ENCODE data around the gene OASL.

OASL gene

GRCh38 chr12:121064116-121064515 is 25.1 kb upstream of the OASL start:
- TF ChIP-seq, protein P1, sequence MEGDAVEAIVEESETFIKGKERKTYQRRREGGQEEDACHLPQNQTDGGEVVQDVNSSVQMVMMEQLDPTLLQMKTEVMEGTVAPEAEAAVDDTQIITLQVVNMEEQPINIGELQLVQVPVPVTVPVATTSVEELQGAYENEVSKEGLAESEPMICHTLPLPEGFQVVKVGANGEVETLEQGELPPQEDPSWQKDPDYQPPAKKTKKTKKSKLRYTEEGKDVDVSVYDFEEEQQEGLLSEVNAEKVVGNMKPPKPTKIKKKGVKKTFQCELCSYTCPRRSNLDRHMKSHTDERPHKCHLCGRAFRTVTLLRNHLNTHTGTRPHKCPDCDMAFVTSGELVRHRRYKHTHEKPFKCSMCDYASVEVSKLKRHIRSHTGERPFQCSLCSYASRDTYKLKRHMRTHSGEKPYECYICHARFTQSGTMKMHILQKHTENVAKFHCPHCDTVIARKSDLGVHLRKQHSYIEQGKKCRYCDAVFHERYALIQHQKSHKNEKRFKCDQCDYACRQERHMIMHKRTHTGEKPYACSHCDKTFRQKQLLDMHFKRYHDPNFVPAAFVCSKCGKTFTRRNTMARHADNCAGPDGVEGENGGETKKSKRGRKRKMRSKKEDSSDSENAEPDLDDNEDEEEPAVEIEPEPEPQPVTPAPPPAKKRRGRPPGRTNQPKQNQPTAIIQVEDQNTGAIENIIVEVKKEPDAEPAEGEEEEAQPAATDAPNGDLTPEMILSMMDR (IDR thresholded peaks at IDR 0.05; ENCODE audit: extremely low read depth, missing control alignments), result no peak
- no peak for DNase-seq (ENCODE audit: low spot score)

DNA sequence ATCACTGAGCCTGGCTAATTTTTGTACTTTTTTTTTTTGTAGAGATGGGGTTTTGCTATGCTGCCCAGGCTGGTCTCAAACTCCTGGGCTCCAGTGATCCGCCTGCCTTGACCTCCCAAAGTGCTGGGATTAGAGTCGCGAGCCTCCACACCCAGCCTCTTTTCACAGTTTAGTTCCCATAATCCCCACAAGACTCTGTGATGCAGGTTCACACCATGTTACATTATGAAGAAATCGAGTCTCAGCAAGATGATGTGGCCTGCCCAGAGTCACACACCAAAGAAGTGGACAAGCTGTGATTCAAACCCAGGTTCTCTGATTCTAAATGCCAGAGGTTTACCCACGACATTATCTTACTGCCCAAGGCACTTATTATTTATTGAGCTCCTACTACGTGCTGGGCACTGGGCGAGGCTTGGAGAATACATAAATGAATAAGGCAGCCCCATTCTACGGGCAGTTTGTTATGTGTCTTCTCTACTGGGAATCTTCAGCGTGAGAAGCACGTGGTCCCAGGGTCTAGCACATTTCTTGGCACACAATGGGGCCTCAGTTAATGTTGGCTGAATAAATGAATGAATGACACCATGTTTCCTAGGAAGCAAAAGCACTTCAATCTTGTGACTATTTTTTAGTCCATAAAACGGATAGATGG is 23.5 kb upstream of the OASL start:
- DNase-seq (ENCODE audit: low spot score), result no peak
- TF ChIP-seq, protein P1 (IDR thresholded peaks at IDR 0.05; ENCODE audit: extremely low read depth, missing control alignments), result no peak

DNA sequence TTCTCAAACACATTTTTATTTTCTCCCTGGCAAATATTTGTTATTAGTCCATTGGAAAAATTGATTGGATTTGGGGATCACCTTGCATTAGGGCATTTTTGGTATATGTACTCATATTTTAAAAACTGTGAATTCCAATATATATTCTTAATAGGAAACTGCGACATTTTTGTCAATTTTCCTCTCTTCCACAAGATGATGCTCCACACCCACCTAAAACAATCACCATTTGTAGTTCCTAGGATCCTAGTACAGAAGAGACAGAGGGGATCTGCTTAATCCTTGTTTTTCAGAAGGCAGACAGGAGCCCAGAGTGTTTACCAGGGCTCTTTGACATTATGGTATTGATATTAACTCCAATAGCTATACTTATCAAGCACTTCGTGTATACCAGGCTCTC is 22.8 kb upstream of the OASL start:
- DNase-seq (ENCODE audit: low spot score), result no peak
- TF ChIP-seq, protein P1 (IDR thresholded peaks at IDR 0.05; ENCODE audit: extremely low read depth, missing control alignments), result no peak

DNA sequence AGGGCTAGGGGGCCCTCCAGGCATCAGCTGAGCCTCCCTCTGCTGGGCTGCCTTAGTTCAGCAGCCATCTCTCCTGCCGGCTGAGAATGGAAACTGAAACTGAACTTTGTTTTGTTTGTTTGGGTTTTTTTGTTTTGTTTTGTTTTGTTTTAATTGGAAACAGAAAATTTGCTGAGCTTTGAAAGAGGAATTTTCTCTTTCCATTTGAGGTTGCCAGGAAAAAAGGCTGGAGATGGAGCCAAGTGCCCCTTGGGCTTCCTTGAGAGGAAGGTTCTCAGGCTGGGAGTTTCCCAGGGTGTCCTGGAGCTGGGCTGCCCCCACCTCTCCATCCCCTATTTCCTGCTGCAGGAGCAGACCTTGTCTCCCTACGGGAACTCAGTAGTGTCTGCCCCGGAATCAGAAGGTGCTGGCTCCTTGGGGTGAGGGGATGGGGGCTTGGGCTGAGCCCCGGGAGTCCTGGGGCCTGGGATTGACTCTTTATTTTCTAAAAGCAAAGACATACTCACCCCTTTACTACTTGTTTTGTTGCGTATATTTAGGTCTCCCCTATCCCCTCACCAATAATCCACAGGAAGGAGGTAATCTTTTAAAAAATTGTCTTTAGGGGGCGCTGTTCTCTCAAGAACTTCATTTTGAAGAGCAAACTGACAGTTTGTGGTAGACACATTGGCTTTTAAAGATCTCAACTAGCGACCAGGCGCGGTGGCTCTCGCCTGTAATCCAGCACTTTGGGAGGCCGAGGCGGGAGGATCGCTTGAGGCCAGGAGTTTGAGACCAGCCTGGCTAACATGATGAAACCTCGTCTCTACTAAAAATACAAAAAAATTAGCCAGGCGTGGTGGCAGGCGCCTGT is 21.3 kb upstream of the OASL start:
- peak; percentile 75 for DNase-seq (ENCODE audit: low spot score)
- TF ChIP-seq, protein P1 (IDR thresholded peaks at IDR 0.05; ENCODE audit: extremely low read depth, missing control alignments), result peak; percentile 19

DNA sequence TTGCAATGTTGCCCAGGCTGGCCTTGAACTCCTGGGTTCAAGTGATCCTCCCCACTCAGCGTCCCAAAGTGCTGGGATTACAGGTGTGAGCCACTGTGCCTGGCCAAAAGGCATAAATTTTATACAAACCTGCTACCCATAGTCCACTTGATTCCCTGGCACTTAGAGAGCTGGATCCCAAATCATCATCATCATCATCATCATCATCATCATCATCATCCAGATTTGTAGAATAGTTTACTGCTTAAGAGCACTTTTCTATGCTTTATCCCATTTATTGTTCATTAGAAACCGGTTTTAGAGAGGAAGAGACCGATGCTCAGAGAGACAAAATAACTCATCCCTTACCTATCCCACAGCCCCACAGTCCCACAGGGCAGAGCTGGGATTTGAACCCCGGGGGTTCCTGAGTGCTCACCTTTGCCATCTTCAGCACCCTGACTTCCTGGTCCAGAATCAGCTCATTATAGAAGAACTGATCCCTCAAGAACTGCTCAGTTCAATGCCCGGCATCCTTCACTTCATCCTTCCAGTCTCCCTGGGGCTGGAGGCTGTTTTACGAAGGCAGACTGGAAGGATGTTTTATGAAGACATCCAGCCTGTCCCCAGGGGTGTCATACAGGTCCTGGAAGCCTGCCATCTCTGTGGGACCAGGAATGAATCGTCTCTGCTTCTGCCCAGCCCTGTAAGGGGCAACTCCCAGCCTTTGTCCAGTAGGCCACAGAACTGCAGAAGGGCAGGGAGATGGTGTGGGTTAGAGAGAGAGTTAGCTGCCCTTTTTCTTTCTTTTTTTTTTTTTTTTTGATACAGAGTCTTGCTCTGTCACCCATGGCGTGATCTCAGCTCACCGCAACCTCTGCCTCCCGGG is 20.2 kb upstream of the OASL start:
- DNase-seq (ENCODE audit: low spot score), result no peak
- TF ChIP-seq, protein P1 (IDR thresholded peaks at IDR 0.05; ENCODE audit: extremely low read depth, missing control alignments), result no peak

GRCh38 chr12:121057794-121058193 is 18.7 kb upstream of the OASL start:
- TF ChIP-seq, protein P1 (IDR thresholded peaks at IDR 0.05; ENCODE audit: extremely low read depth, missing control alignments), result no peak
- no peak for DNase-seq (ENCODE audit: low spot score)

All from GM20000 (cell line).